ENCODE results near the gene PDE1C.

The PDE1C gene

DNA sequence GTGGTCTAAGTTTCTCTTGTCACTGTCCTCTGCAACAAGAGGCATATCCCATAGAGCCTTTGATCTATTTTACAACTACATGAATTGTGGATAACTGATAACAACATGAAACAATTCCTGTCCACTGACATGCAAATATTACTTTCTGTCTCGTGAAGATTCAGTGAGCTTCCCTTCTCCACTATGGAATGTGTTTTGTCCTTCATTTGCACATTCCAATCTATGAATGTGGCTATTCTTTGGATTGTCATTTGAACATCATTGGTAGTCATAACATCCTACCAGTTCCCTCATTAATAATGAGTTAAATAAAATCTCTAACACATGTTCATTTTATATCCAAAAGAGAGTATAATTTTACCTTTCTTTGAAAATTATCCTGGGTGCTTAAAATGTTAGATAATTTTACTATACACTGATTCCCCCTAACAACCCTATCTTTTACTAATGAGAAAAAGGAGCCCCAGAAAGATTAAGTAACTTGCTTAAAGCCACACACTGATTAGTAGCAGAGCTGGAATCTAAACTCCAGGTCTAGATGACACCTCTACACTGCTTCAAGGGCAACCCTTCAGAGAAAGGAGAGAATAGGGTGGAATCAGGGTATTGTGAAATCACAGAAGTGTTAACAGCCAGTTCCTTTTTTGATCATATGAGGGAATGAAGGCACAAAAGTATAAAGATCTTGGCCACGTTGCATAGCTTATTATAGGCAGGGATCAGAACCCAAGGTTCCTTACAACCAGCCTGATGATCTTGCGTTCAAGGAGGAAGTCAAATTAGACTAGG lies 39.1 kb downstream of the PDE1C start:
- 75% methylated on average over 3 of the region's 3 CpGs for WGBS
- H4K8ac ChIP-seq (ENCODE audit: low read length): no peak overlapping the region
- H3K9ac ChIP-seq (ENCODE audit: low read length): no peak overlapping the region
- H2AK5ac ChIP-seq (ENCODE audit: low read length, severe bottlenecking): peak overlapping the region; percentile 17
- no peak overlapping the region for H2BK15ac ChIP-seq (ENCODE audit: low read depth, poor library complexity, severe bottlenecking)
- peaks cover 21% of the 10 kb centered on the region for H3K79me1 ChIP-seq (replicated peaks; ENCODE audit: low read length, poor library complexity, severe bottlenecking)
- H3K27ac ChIP-seq (ENCODE audit: low read length, poor library complexity, severe bottlenecking): no peak overlapping the region
- H3K4ac ChIP-seq (ENCODE audit: low read depth in 1 of 2, low read length in 2 of 2): no peak overlapping the region
- no peak overlapping the region for H4K91ac ChIP-seq (ENCODE audit: low read length)
- peak overlapping the region in 1 of 2 experiments; percentile 35 for H3K18ac ChIP-seq (ENCODE audit: low read depth in 1 of 2, low read length in 2 of 2)
- peaks cover 0 to 5% of the 10 kb centered on the region in 2 experiments for H3K36me3 ChIP-seq (ENCODE audit: control insufficient read depth in 1 of 2, insufficient read depth in 2 of 2, low read depth in 1 of 2, low read length in 2 of 2)
- H3K4me3 ChIP-seq (ENCODE audit: insufficient read depth in 1 of 2, low read depth in 1 of 2, low read length in 2 of 2): no peak overlapping the region
- no peaks in the 10 kb centered on the region for H3K9me3 ChIP-seq (ENCODE audit: control insufficient read depth, low read length)
- no peak overlapping the region for H3K23ac ChIP-seq (ENCODE audit: low read length in 2 of 2)
- no peak overlapping the region for H3K4me2 ChIP-seq (ENCODE audit: low read length, poor library complexity, severe bottlenecking)
- no peak for DNase-seq
- H3K14ac ChIP-seq (ENCODE audit: low read length in 2 of 2): no peak overlapping the region
- no peak overlapping the region for H2BK120ac ChIP-seq (ENCODE audit: low read depth, low read length)
- peaks cover 1% of the 10 kb centered on the region for H3K4me1 ChIP-seq (ENCODE audit: control insufficient read depth, insufficient read depth, low read depth, low read length)
- no peak overlapping the region for H2BK12ac ChIP-seq (ENCODE audit: low read length in 2 of 2)
- no peak overlapping the region for H2AFZ ChIP-seq (ENCODE audit: low read depth, low read length)
- no peaks in the 10 kb centered on the region for H3K27me3 ChIP-seq (ENCODE audit: control insufficient read depth in 1 of 2, insufficient read depth in 1 of 2, low read length in 2 of 2)
- no peak overlapping the region for H2BK5ac ChIP-seq (ENCODE audit: low read depth, low read length, poor library complexity, severe bottlenecking)

GRCh38 chr7:32026083-32026425 lies 44.2 kb downstream of the PDE1C start:
- peaks cover 16% of the 10 kb centered on the region for H3K79me1 ChIP-seq (replicated peaks; ENCODE audit: low read length, poor library complexity, severe bottlenecking)
- H4K8ac ChIP-seq (ENCODE audit: low read length): no peak overlapping the region
- H3K36me3 ChIP-seq (ENCODE audit: control insufficient read depth in 1 of 2, insufficient read depth in 2 of 2, low read depth in 1 of 2, low read length in 2 of 2): peaks cover 7 to 11% of the 10 kb centered on the region in 2 experiments
- no peak overlapping the region for H2BK120ac ChIP-seq (ENCODE audit: low read depth, low read length)
- DNase-seq: no peak
- H3K4me3 ChIP-seq (ENCODE audit: insufficient read depth in 1 of 2, low read depth in 1 of 2, low read length in 2 of 2): no peak overlapping the region
- no peak overlapping the region for H4K91ac ChIP-seq (ENCODE audit: low read length)
- no peak overlapping the region for H3K27ac ChIP-seq (ENCODE audit: low read length, poor library complexity, severe bottlenecking)
- H3K9me3 ChIP-seq (ENCODE audit: control insufficient read depth, low read length): no peaks in the 10 kb centered on the region
- H2AK5ac ChIP-seq (ENCODE audit: low read length, severe bottlenecking): no peak overlapping the region
- H3K4me2 ChIP-seq (ENCODE audit: low read length, poor library complexity, severe bottlenecking): no peak overlapping the region
- H3K4ac ChIP-seq (ENCODE audit: low read depth in 1 of 2, low read length in 2 of 2): no peak overlapping the region
- no peak overlapping the region for H2BK12ac ChIP-seq (ENCODE audit: low read length in 2 of 2)
- H3K14ac ChIP-seq (ENCODE audit: low read length in 2 of 2): no peak overlapping the region
- no peak overlapping the region for H2BK15ac ChIP-seq (ENCODE audit: low read depth, poor library complexity, severe bottlenecking)
- no peak overlapping the region for H2BK5ac ChIP-seq (ENCODE audit: low read depth, low read length, poor library complexity, severe bottlenecking)
- WGBS: 91% methylated on average over 5 of the region's 5 CpGs
- H3K23ac ChIP-seq (ENCODE audit: low read length in 2 of 2): no peak overlapping the region
- peak overlapping the region in 1 of 2 experiments; percentile 10 for H3K18ac ChIP-seq (ENCODE audit: low read depth in 1 of 2, low read length in 2 of 2)
- no peaks in the 10 kb centered on the region for H3K4me1 ChIP-seq (ENCODE audit: control insufficient read depth, insufficient read depth, low read depth, low read length)
- H3K27me3 ChIP-seq (ENCODE audit: control insufficient read depth in 1 of 2, insufficient read depth in 1 of 2, low read length in 2 of 2): no peaks in the 10 kb centered on the region
- H3K9ac ChIP-seq (ENCODE audit: low read length): no peak overlapping the region
- no peak overlapping the region for H2AFZ ChIP-seq (ENCODE audit: low read depth, low read length)

DNA sequence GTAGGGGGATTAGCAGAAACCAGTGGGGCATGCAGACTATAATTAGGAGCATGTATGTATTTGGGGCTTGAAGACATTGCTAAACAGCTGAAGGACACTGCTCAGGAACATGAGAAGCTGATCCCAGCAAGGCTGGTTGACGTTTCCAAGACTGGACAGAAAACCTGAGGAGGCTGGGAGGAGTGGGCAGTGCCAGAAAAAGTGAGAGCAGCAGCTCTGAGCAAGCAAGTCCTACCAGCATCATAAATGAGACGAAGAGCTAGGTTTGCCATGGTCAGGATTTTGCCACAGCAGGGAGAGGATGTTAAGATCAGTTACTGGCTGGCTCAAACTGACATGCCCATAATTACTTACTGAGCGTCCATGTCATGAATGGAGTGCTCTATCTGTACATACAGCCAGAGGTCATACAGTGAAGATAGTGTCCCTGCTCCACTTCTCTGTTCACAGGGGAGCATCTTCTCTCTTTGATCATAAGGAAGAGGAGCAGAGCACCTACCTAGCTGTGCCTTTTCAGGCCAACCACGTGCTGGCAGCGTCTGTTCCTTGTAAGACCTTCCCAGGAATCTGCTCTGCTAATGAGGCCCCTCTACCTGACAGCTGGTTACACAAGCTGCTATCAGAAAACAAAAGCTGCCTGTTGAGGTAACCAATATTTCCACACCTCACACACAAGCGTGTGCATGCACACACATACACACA lies 44.7 kb downstream of the PDE1C start:
- Histone ChIP-seq H3K36me3 (ENCODE audit: control insufficient read depth in 1 of 2, insufficient read depth in 2 of 2, low read depth in 1 of 2, low read length in 2 of 2) (peaks cover 7 to 11% of the 10 kb centered on the region in 2 experiments), H3K4ac (ENCODE audit: low read depth in 1 of 2, low read length in 2 of 2) (no peak overlapping the region), H4K91ac (ENCODE audit: low read length) (no peak overlapping the region), H3K9me3 (ENCODE audit: control insufficient read depth, low read length) (no peaks in the 10 kb centered on the region), H3K14ac (ENCODE audit: low read length in 2 of 2) (no peak overlapping the region), H3K4me2 (ENCODE audit: low read length, poor library complexity, severe bottlenecking) (no peak overlapping the region), H2BK12ac (ENCODE audit: low read length in 2 of 2) (no peak overlapping the region), H3K79me1 (replicated peaks; ENCODE audit: low read length, poor library complexity, severe bottlenecking) (peaks cover 18% of the 10 kb centered on the region), H3K4me3 (ENCODE audit: insufficient read depth in 1 of 2, low read depth in 1 of 2, low read length in 2 of 2) (no peak overlapping the region), H2BK120ac (ENCODE audit: low read depth, low read length) (no peak overlapping the region), H2BK15ac (ENCODE audit: low read depth, poor library complexity, severe bottlenecking) (no peak overlapping the region), H3K18ac (ENCODE audit: low read depth in 1 of 2, low read length in 2 of 2) (no peak overlapping the region), H3K27ac (ENCODE audit: low read length, poor library complexity, severe bottlenecking) (no peak overlapping the region), H3K23ac (ENCODE audit: low read length in 2 of 2) (no peak overlapping the region), H2AK5ac (ENCODE audit: low read length, severe bottlenecking) (no peak overlapping the region), H4K8ac (ENCODE audit: low read length) (no peak overlapping the region), H3K4me1 (ENCODE audit: control insufficient read depth, insufficient read depth, low read depth, low read length) (no peaks in the 10 kb centered on the region), H3K9ac (ENCODE audit: low read length) (no peak overlapping the region), H2AFZ (ENCODE audit: low read depth, low read length) (no peak overlapping the region), H2BK5ac (ENCODE audit: low read depth, low read length, poor library complexity, severe bottlenecking) (no peak overlapping the region), H3K27me3 (ENCODE audit: control insufficient read depth in 1 of 2, insufficient read depth in 1 of 2, low read length in 2 of 2) (no peaks in the 10 kb centered on the region)
- WGBS: 85% methylated on average over 6 of the region's 6 CpGs
- no peak for DNase-seq

- no peak overlapping the region for H3K23ac ChIP-seq (ENCODE audit: low read length in 2 of 2)
- H3K4ac ChIP-seq (ENCODE audit: low read depth in 1 of 2, low read length in 2 of 2): no peak overlapping the region
- H3K18ac ChIP-seq (ENCODE audit: low read depth in 1 of 2, low read length in 2 of 2): no peak overlapping the region
- H2AK5ac ChIP-seq (ENCODE audit: low read length, severe bottlenecking): no peak overlapping the region
- H2BK15ac ChIP-seq (ENCODE audit: low read depth, poor library complexity, severe bottlenecking): no peak overlapping the region
- no peaks in the 10 kb centered on the region for H3K27me3 ChIP-seq (ENCODE audit: control insufficient read depth in 1 of 2, insufficient read depth in 1 of 2, low read length in 2 of 2)
- H2BK120ac ChIP-seq (ENCODE audit: low read depth, low read length): no peak overlapping the region
- peaks cover 21% of the 10 kb centered on the region for H3K79me1 ChIP-seq (replicated peaks; ENCODE audit: low read length, poor library complexity, severe bottlenecking)
- no peak overlapping the region for H4K8ac ChIP-seq (ENCODE audit: low read length)
- H2AFZ ChIP-seq (ENCODE audit: low read depth, low read length): no peak overlapping the region
- no peak for DNase-seq
- 98% methylated on average over 2 of the region's 6 CpGs for WGBS
- H3K14ac ChIP-seq (ENCODE audit: low read length in 2 of 2): no peak overlapping the region
- H3K9ac ChIP-seq (ENCODE audit: low read length): no peak overlapping the region
- no peak overlapping the region for H4K91ac ChIP-seq (ENCODE audit: low read length)
- no peak overlapping the region for H2BK12ac ChIP-seq (ENCODE audit: low read length in 2 of 2)
- no peak overlapping the region for H3K27ac ChIP-seq (ENCODE audit: low read length, poor library complexity, severe bottlenecking)
- H3K4me1 ChIP-seq (ENCODE audit: control insufficient read depth, insufficient read depth, low read depth, low read length): no peaks in the 10 kb centered on the region
- H3K9me3 ChIP-seq (ENCODE audit: control insufficient read depth, low read length): no peaks in the 10 kb centered on the region
- no peak overlapping the region for H3K4me2 ChIP-seq (ENCODE audit: low read length, poor library complexity, severe bottlenecking)
- H3K4me3 ChIP-seq (ENCODE audit: insufficient read depth in 1 of 2, low read depth in 1 of 2, low read length in 2 of 2): no peak overlapping the region
- peaks cover 7 to 11% of the 10 kb centered on the region in 2 experiments for H3K36me3 ChIP-seq (ENCODE audit: control insufficient read depth in 1 of 2, insufficient read depth in 2 of 2, low read depth in 1 of 2, low read length in 2 of 2)
- no peak overlapping the region for H2BK5ac ChIP-seq (ENCODE audit: low read depth, low read length, poor library complexity, severe bottlenecking)
Observed at GRCh38 chr7:32023376-32023775, 46.8 kb downstream of the PDE1C start.

Measured in mesenchymal stem cell (in vitro differentiated cells and primary cell).